A204.1 (cell line): ENCODE results near the gene CHFR.
"Not testable (repeated sequence)": the region's sequence is repeated elsewhere in the genome, so short reads cannot be mapped to it uniquely, and the experiment has no call there.

Experiments
- FAIRE-seq: peaks from 2 replicates; lab custom pipeline; 2012; peaks lifted over from hg19 to GRCh38; lab: Jason Lieb, UNC

The CHFR gene

GRCh38 chr12:132840536-132840935, 46.9 kb downstream of the CHFR start:
- no peak for FAIRE-seq

- no peak for FAIRE-seq
Measured at GRCh38 chr12:132839558-132840235, 47.7 kb downstream of the CHFR start.

- no peak for FAIRE-seq
Measured at GRCh38 chr12:132838410-132839080, 48.9 kb downstream of the CHFR start.

GRCh38 chr12:132837693-132838409, 49.6 kb downstream of the CHFR start:
- FAIRE-seq = no peak

- no peak for FAIRE-seq
Measured at GRCh38 chr12:132836795-132837331, 50.5 kb downstream of the CHFR start.

GRCh38 chr12:132836230-132836629, 51.2 kb downstream of the CHFR start:
- not testable (repeated sequence) for FAIRE-seq

- FAIRE-seq = no peak
Measured at GRCh38 chr12:132835076-132836025, 52.1 kb downstream of the CHFR start.

GRCh38 chr12:132834181-132834711, 53.2 kb downstream of the CHFR start:
- no peak for FAIRE-seq

GRCh38 chr12:132833341-132833740, 54.1 kb downstream of the CHFR start:
- no peak for FAIRE-seq

- no peak for FAIRE-seq
Measured at GRCh38 chr12:132831771-132832170, 55.6 kb downstream of the CHFR start.

- FAIRE-seq = no peak
Measured at GRCh38 chr12:132828706-132829534, 58.5 kb downstream of the CHFR start, which contains the start of gene GOLGA3. Gene GOLGA3 (minus strand): TSS chr12:132828869. CDS start chr12:132822128, 6,741 bp downstream.

- no peak for FAIRE-seq
Measured at GRCh38 chr12:132827763-132828703, 59.4 kb downstream of the CHFR start.

- no peak for FAIRE-seq
Measured at GRCh38 chr12:132825861-132826260, 61.5 kb downstream of the CHFR start.

GRCh38 chr12:132825089-132825488, 62.3 kb downstream of the CHFR start:
- no peak for FAIRE-seq

- no peak for FAIRE-seq
Measured at GRCh38 chr12:132824053-132824452, 63.4 kb downstream of the CHFR start.

GRCh38 chr12:132818562-132818961, 68.8 kb downstream of the CHFR start:
- no peak for FAIRE-seq

GRCh38 chr12:132814232-132814631, 73.2 kb downstream of the CHFR start:
- no peak for FAIRE-seq

- no peak for FAIRE-seq
Measured at GRCh38 chr12:132813443-132813842, 74.0 kb downstream of the CHFR start.

GRCh38 chr12:132812631-132813305, 74.6 kb downstream of the CHFR start:
- no peak for FAIRE-seq
